DOHH2 (cell line): ENCODE results near the gene ARTN.

Experiments
- H3F3A ChIP-seq: fragments of 200-600 bp; sonication (generic), shearing (Covaris generic); 2 replicates; pipeline ENCODE4 v1.6.0; 2016; ENCODE audit warnings: antibody characterized with exemption, mild to moderate bottlenecking; ENCODE audit not compliant: control insufficient read depth, insufficient read depth
- H3K27ac ChIP-seq: fragments of 200-600 bp; sonication (generic); 2 replicates; pipeline ENCODE4 v1.5.1; 2014; ENCODE audit warnings: low read depth, mild to moderate bottlenecking, low read length, moderate library complexity
- H3K27me3 ChIP-seq: fragments of 200-600 bp; sonication (generic); 2 replicates; pipeline ENCODE4 v1.6.1; 2014; ENCODE audit warnings: mild to moderate bottlenecking, low read length, mixed read lengths; ENCODE audit not compliant: control insufficient read depth
- H3K36me3 ChIP-seq: fragments of 200-600 bp; sonication (generic); 2 replicates; pipeline ENCODE4 v1.6.1; 2014; ENCODE audit warnings: mild to moderate bottlenecking, low read length, moderate library complexity, mixed read lengths; ENCODE audit not compliant: control insufficient read depth
- H3K4me1 ChIP-seq: fragments of 200-600 bp; sonication (generic); 2 replicates; pipeline ENCODE4 v1.6.1; 2014; ENCODE audit warnings: mild to moderate bottlenecking, low read length, mixed read lengths; ENCODE audit not compliant: control insufficient read depth
- H3K4me2 ChIP-seq: fragments of 200-600 bp; sonication (generic); 2 replicates; pipeline ENCODE4 v1.6.0; 2014; ENCODE audit warnings: mild to moderate bottlenecking, low read length, moderate library complexity
- H3K4me3 ChIP-seq: fragments of 200-600 bp; sonication (generic); 2 replicates; pipeline ENCODE4 v1.5.1; 2014; ENCODE audit warnings: mild to moderate bottlenecking, low read length, mixed read lengths
- H3K79me2 ChIP-seq: fragments of 200-600 bp; sonication (generic); 2 replicates; pipeline ENCODE4 v1.6.1; 2014; ENCODE audit warnings: mild to moderate bottlenecking, low read length, mixed read lengths; ENCODE audit not compliant: control insufficient read depth
- H3K9me2 ChIP-seq: fragments of 200-600 bp; sonication (generic); replicated peaks from 2 replicates; pipeline ENCODE4 v1.6.1; 2014; ENCODE audit warnings: mild to moderate bottlenecking, low read length, mixed read lengths; ENCODE audit not compliant: control insufficient read depth
- H3K9me3 ChIP-seq: fragments of 200-600 bp; sonication (generic); 2 replicates; pipeline ENCODE4 v1.6.1; 2014; ENCODE audit warnings: antibody characterized with exemption, low read length, mixed read lengths; ENCODE audit not compliant: control insufficient read depth, insufficient read depth
- H4K20me1 ChIP-seq: fragments of 200-600 bp; sonication (generic); 2 replicates; pipeline ENCODE4 v1.6.0; 2014; ENCODE audit warnings: low read depth, mild to moderate bottlenecking, antibody characterized with exemption, low read length, moderate library complexity; ENCODE audit not compliant: control insufficient read depth, insufficient read depth
- CTCF ChIP-seq: fragments of 200-600 bp; sonication (generic); IDR thresholded peaks from one replicate; pipeline ENCODE4 v1.5.1; 2014; ENCODE audit warnings: antibody characterized with exemption, mild to moderate bottlenecking, low read depth, low read length; ENCODE audit not compliant: poor library complexity, severe bottlenecking
- EZH2phosphoT487 ChIP-seq: fragments of 200-600 bp; sonication (generic); IDR thresholded peaks from 2 replicates; pipeline ENCODE4 v1.6.1; 2017; ENCODE audit warnings: borderline replicate concordance, mild to moderate bottlenecking, antibody characterized with exemption, low read length, moderate library complexity, mixed read lengths

Gene ARTN

GRCh38 chr1:43986712-43987111 lies 53.1 kb downstream of the ARTN start:
- no peaks in the 10 kb centered on the region for H3K9me3 ChIP-seq
- H3K4me3 ChIP-seq = no peak overlapping the region
- peaks cover 14% of the 10 kb centered on the region for H3K79me2 ChIP-seq
- no peak overlapping the region for H3K27ac ChIP-seq
- H3K4me1 ChIP-seq = peaks cover 13% of the 10 kb centered on the region
- peaks cover 25% of the 10 kb centered on the region for H3K36me3 ChIP-seq
- TF ChIP-seq EZH2phosphoT487 (no peak), CTCF (no peak)
- no peak overlapping the region for H3K4me2 ChIP-seq
- no peaks in the 10 kb centered on the region for H3K27me3 ChIP-seq
- no peaks in the 10 kb centered on the region for H3K9me2 ChIP-seq
- no peaks in the 10 kb centered on the region for H4K20me1 ChIP-seq
- H3F3A ChIP-seq = peaks cover 12% of the 10 kb centered on the region
